GM19240 (cell line): ENCODE measurements around the gene PATZ1.

Experiments used
- DNase-seq: peaks from one replicate; pipeline ENCODE4 v3.0.0; 2011; ENCODE audit warnings: low spot score; ENCODE audit not compliant: insufficient read length

The PATZ1 gene

GRCh38 chr22:31343235-31344191, 2.6 kb downstream of the PATZ1 start:
- no peak for DNase-seq

DNA sequence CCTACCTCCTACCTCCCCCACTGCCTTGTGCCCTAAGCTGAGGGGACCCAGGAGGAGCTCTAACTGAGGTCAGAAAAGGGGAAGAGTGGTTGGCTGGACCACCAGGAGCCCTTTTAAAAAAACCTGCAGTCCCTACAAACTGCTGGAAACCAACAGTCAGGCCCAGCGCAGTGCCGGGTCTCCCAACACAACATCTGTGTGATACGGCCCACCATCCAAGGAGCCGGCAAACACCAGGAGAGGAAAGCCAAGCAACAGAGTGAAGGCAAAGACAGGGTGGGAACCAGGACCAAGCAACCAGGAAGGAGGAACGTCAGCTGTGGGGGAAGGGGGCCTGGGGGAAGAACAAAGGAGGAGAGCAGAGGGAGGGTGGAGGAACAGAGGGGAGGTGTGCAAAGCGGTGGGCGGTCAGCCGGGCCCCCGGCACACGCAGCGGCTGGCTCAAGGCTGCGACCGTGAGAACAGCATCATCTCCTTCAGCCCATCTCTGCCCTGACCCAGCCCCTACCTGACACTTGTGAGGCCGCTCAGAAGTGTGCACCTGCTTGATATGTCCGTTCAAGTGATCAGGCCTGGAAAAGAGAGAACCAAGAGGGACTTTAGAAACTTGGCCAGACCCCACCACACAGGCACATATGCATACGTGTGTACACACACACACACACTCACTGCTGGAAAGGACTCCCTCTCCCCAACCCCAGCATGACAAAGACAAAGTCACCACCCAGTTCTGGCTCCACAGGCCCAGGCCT, 3.6 kb downstream of the PATZ1 start:
- no peak for DNase-seq

DNA sequence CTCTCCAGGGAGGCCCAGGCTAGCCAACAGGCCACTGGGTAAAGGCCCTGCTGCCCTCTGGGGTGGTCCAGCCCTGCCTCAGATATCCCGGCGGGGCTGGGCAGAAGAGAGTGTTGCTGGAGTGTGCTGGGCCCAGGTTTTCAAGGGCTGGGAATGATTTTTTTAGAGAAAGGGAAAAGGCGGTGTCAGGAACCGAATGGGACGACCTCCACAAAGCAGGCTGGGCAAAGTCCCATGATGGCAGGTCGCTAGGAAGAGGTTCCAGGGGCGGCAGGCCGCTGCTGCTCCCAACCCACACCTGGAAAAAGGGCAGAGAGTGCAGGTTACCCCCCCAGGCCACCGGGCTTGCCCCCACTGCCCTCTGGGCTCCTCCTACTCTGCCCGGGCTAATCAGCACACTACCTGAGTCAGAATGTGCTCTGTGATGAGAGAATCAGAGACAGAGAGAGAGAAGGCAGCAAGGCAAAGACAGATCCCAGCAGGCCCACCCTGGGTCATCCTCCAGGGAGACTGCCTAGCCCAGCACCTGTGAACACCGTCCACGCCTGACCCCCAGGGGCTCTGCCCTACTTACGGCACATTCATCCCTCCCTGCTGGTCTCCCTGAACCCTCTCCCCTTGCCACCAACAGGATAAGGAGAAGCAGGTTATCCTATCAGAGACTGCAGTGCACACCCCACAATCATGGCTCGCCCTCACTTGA, 4.6 kb downstream of the PATZ1 start:
- no peak for DNase-seq

- DNase-seq = no peak
Measured at GRCh38 chr22:31340765-31341247, 5.3 kb downstream of the PATZ1 start.

GRCh38 chr22:31340360-31340759, 5.8 kb downstream of the PATZ1 start:
- DNase-seq = no peak

GRCh38 chr22:31339148-31339832, 6.9 kb downstream of the PATZ1 start:
- no peak for DNase-seq

DNA sequence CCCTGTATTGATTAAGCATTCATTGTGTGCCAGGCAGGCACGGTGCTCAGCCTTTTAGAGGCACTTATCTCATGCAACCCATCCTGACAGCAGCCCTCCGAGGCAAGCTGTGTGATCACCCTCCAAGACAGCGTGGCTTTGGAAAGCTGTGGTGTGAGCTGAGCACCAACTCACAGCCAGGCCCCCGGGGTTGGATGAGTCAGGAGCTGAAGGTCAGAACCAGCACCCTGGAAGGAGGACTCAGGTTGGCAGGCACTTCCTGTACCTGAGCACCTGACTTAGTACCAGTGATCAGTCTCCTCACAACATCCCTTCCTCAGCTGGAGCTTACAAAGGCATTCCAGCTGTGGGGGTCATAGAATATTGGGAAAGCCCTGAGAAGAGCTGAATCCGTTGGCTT, 9.0 kb downstream of the PATZ1 start:
- DNase-seq = no peak

DNA sequence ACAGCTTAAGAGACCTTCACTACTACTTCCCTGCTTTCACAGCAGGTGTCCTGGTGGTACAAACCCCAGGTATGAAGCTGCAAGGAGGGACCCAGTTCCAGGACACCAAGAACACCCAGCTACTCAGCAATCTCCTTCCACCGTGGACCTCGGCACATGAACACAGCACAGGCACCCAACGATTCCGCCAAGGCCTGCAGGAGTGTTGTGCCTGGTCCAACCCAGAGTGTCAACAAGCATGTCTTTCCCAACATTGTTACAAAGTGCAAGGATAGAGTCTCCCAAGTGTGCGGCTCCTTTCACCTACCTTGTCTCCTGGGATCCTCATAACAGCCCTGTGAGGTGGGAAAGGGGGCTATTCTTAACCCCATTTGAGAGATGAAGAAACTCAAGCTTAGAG, 11.8 kb downstream of the PATZ1 start:
- no peak for DNase-seq

DNA sequence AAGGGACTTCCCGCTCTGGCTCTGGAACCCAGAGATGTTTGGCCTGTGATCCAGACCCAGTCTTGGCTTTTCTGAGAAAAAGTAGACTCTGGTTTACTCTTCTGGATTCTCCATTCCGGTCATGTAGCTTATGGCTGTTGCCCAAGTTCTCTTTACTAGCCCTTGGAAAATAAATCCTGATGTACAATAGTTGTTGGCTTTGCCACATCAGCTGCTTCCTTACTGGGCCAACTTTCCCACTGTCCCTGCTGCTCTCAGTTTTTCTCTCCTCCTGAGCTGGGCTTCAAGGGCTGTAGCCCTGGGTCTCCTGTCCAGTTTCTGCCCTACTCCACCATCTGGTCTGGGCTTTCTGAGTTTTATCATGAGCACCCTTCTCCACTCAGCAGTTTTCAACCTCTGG, 12.5 kb downstream of the PATZ1 start:
- DNase-seq = no peak

DNA sequence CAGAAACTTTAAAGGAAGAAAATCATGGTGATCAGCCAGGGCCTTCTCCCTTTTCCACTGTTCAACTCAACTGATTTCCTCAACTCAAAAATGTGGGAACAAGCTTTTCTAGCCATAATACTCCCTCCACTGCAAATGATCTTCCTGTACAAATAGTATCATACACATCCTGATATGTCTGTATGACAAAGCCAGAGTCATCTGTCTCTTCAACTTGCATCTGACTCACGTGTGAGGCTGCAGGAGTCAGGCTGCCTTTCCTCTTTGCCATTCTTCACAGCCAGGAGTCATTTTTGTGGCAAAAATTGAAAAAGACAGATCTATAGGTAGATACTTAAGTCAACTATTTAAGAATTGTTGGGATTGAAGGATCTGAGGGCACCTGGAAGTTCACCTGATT, 13.3 kb downstream of the PATZ1 start:
- DNase-seq = no peak

GRCh38 chr22:31332010-31332409, 14.1 kb downstream of the PATZ1 start:
- no peak for DNase-seq

- DNase-seq = no peak
Measured at GRCh38 chr22:31329453-31330215, 16.5 kb downstream of the PATZ1 start.

- DNase-seq = no peak
Measured at GRCh38 chr22:31329029-31329428, 17.1 kb downstream of the PATZ1 start.

GRCh38 chr22:31328544-31328960, 17.6 kb downstream of the PATZ1 start:
- DNase-seq = no peak

- no peak for DNase-seq
Measured at GRCh38 chr22:31327806-31328543, 18.2 kb downstream of the PATZ1 start.

DNA sequence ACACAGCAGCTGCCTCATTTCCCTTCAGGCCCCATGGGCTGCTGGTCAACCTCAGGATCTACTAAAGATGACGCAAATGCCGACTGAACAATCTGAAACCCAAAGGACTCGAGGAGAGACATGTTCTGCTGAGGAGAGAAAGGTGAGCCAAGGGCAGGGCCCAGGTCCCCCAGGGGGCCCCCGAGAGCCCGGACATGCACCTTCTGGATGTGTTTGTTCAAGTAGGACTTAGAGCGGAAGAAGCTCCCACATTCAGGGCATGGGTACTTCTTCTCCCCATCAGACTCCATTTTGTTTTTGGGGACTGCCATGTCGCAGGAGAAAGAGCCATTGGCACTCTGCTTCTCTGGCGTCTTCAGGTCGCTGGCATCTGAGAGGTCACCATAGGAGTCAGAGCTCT, 19.3 kb downstream of the PATZ1 start:
- no peak for DNase-seq

DNA sequence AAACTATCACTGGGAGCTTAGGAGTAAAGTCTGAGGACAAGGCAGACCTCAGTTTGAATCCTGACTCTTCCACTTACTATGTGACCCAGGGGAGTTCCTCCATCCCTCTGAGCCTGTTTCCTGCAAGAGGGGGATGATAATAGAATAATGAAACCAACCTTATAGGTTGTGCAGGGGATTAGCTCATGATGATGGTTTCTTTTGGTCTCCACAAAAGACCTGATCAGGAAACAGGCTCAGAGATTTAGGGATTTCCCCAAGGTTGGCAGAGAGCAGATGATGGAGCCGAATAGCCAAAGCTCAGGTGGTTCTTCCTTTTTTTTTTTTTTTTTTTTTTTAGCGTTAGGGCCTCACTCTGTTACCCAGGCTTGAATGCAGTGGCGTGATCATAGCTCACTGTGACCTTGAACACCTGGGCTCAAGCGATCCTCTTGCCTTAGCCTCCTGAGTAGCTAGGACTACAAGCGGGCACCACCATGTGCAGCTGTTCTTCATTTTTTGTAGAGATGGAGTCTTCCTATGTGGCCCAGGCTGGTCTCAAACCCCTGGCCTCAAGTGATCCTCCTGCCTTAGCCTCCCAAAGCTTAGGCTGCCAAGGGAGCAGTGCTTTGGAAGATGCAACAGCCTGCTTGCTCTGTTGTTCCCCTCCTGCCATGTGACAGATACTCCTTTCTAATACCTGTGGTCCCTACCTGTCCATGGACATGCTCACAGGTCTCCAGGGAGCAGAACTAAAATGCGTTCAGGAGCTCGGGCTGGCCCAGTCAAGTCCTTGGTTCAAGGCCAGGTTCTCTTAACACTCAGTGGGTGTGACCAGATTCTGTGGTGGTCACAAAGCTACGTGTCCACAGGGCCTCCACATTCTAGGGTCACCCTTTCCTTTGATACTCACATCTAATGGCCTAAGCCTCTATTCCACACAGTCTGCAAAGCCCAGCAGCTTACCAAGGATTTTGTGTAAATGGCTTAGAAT, 22.3 kb downstream of the PATZ1 start:
- no peak for DNase-seq

GRCh38 chr22:31321421-31321820, 24.7 kb downstream of the PATZ1 start:
- no peak for DNase-seq
